ENCODE results near the gene CEP104. TPM values are rescaled to one million over a fixed set of nuclear protein-coding genes. Genes with fewer than 3 reads are reported as not detected.
"Not testable (repeated sequence)": the region's sequence is repeated elsewhere in the genome, so short reads cannot be mapped to it uniquely, and the experiment has no call there.

The CEP104 gene
- total and polyA plus RNA-seq, 2 donors (not counting 1 experiment from before 2014, with no cell fraction given), result 27.7 to 71.8 TPM

DNA sequence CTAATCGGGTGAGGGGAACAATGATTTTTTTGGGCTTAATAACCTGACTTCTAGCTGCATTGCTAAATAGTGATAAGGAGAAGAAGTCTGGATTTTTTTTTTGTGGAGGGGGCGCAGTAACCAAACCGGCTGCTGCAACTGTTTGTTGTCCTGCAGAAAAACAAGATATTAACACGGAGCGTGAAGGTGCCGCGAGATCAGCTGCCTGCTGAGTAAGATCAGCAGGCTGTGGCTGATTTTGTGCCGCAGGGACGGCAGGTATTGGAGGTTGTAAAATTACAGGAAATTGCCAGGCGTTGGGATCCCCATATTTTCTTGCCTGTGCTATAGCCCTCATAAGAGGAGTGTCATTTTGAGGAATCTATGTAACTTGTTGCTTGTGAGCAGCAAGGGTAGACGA lies 52.0 kb downstream of the CEP104 start:
- H3K36me3 ChIP-seq (replicated peaks in 1 of 2; ENCODE audit: control extremely low read depth in 1 of 2, control insufficient read depth in 1 of 2, extremely low read depth in 1 of 2, insufficient read depth in 2 of 2, low read length in 1 of 2), result no peaks in the 10 kb centered on the region
- H4K20me1 ChIP-seq (ENCODE audit: control insufficient read depth, insufficient read depth, low read length, poor library complexity, severe bottlenecking), result no peaks in the 10 kb centered on the region
- H2AFZ ChIP-seq (ENCODE audit: insufficient read depth, low read depth, low read length, poor library complexity, severe bottlenecking), result no peak overlapping the region
- intact Hi-C loops (cut with micrococcal nuclease), result no loop called here
- CTCF ChIA-PET, result interaction anchor here (1.4 to 1.5 kb wide), 2 partner anchors 38 to 81 kb away, joined by 3 to 4 read pairs; no protein-coding TSS in a partner anchor
- no peaks in the 10 kb centered on the region for H3K79me2 ChIP-seq (ENCODE audit: control insufficient read depth, insufficient read depth, low read length)
- H3K27me3 ChIP-seq (replicated peaks in 1 of 4; ENCODE audit: control extremely low read depth in 1 of 4, control insufficient read depth in 3 of 4, insufficient read depth in 4 of 4, low read length in 3 of 4), result peaks cover 0 to 10% (median 4%) of the 10 kb centered on the region in 4 experiments
- no peak overlapping the region for H3K27ac Mint-ChIP-seq
- no peak overlapping the region for H3K4me3 Mint-ChIP-seq
- peaks cover 4% of the 10 kb centered on the region for H3K4me1 Mint-ChIP-seq
- H3K27ac ChIP-seq (ENCODE audit: low read length in 2 of 2), result no peak overlapping the region
- peaks cover 0 to 3% of the 10 kb centered on the region in 2 donors for H3K4me1 ChIP-seq (ENCODE audit: control insufficient read depth in 2 of 2, insufficient read depth in 2 of 2, low read length in 2 of 2)
- H3K4me3 ChIP-seq (ENCODE audit: control extremely low read depth in 1 of 5, extremely low read depth in 1 of 5, insufficient read depth in 1 of 5, low read depth in 2 of 5, low read length in 4 of 5), result no peak overlapping the region
- peaks cover 27% of the 10 kb centered on the region for H3K27me3 Mint-ChIP-seq
- TF ChIP-seq, protein P1, sequence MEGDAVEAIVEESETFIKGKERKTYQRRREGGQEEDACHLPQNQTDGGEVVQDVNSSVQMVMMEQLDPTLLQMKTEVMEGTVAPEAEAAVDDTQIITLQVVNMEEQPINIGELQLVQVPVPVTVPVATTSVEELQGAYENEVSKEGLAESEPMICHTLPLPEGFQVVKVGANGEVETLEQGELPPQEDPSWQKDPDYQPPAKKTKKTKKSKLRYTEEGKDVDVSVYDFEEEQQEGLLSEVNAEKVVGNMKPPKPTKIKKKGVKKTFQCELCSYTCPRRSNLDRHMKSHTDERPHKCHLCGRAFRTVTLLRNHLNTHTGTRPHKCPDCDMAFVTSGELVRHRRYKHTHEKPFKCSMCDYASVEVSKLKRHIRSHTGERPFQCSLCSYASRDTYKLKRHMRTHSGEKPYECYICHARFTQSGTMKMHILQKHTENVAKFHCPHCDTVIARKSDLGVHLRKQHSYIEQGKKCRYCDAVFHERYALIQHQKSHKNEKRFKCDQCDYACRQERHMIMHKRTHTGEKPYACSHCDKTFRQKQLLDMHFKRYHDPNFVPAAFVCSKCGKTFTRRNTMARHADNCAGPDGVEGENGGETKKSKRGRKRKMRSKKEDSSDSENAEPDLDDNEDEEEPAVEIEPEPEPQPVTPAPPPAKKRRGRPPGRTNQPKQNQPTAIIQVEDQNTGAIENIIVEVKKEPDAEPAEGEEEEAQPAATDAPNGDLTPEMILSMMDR (IDR thresholded peaks at IDR 0.05), result no peak
- TF ChIP-seq EZH2 (IDR thresholded peaks at IDR 0.05; ENCODE audit: borderline replicate concordance, insufficient read depth, low read depth, low read length, poor library complexity, severe bottlenecking), result no peak
- 82% methylated on average over 11 of the region's 11 CpGs for WGBS (ENCODE audit: insufficient coverage)
- H3K9me3 ChIP-seq (ENCODE audit: control extremely low read depth in 1 of 3, control insufficient read depth in 2 of 3, insufficient read depth in 1 of 3, low read length in 2 of 3), result peaks cover 0 to 7% (median 0%) of the 10 kb centered on the region in 3 donors
- no peak for DNase-seq
- ATAC-seq (ENCODE audit: low read depth), result no peak
- no peak overlapping the region for H3K4me2 ChIP-seq (replicated peaks; ENCODE audit: low read depth, low read length, poor library complexity, severe bottlenecking)
- H3K9ac ChIP-seq (ENCODE audit: low read length), result no peak overlapping the region
- POLR2A ChIA-PET, result no interaction called here
- H3K9me3 Mint-ChIP-seq (ENCODE audit: insufficient read depth), result no peaks in the 10 kb centered on the region

DNA sequence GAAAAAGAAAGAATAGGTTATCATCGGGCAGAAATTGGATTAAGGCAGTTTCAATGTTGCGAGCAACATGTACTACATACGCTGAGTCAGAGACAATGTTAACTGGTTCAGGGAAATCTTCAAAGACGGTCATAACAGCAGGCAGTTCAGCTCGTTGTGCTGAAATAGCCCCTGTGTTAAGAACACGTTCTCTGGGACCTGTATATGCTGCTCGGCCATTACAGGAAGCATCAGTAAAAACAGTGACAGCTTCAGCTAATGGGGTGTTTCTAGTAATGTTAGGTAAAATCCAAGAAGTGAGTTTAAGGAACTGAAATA lies 52.4 kb downstream of the CEP104 start:
- WGBS (ENCODE audit: insufficient coverage), result 63% methylated on average over 7 of the region's 7 CpGs
- H3K9ac ChIP-seq (ENCODE audit: low read length); ATAC-seq (ENCODE audit: low read depth); H3K79me2 ChIP-seq (ENCODE audit: control insufficient read depth, insufficient read depth, low read length); H3K4me1 ChIP-seq (ENCODE audit: control insufficient read depth in 2 of 2, insufficient read depth in 2 of 2, low read length in 2 of 2); H3K27ac ChIP-seq (ENCODE audit: low read length in 2 of 2); POLR2A ChIA-PET; H3K4me2 ChIP-seq (replicated peaks; ENCODE audit: low read depth, low read length, poor library complexity, severe bottlenecking); H3K27ac Mint-ChIP-seq; H3K36me3 ChIP-seq (replicated peaks in 1 of 2; ENCODE audit: control extremely low read depth in 1 of 2, control insufficient read depth in 1 of 2, extremely low read depth in 1 of 2, insufficient read depth in 2 of 2, low read length in 1 of 2); H4K20me1 ChIP-seq (ENCODE audit: control insufficient read depth, insufficient read depth, low read length, poor library complexity, severe bottlenecking); H3K4me3 ChIP-seq (ENCODE audit: control extremely low read depth in 1 of 5, extremely low read depth in 1 of 5, insufficient read depth in 1 of 5, low read depth in 2 of 5, low read length in 4 of 5); H3K9me3 Mint-ChIP-seq (ENCODE audit: insufficient read depth); H2AFZ ChIP-seq (ENCODE audit: insufficient read depth, low read depth, low read length, poor library complexity, severe bottlenecking); H3K9me3 ChIP-seq (ENCODE audit: control extremely low read depth in 1 of 3, control insufficient read depth in 2 of 3, insufficient read depth in 1 of 3, low read length in 2 of 3); H3K4me3 Mint-ChIP-seq; H3K4me1 Mint-ChIP-seq; DNase-seq: not testable (repeated sequence)
- peaks cover 30% of the 10 kb centered on the region for H3K27me3 Mint-ChIP-seq
- peaks cover 0 to 13% (median 4%) of the 10 kb centered on the region in 4 experiments for H3K27me3 ChIP-seq (replicated peaks in 1 of 4; ENCODE audit: control extremely low read depth in 1 of 4, control insufficient read depth in 3 of 4, insufficient read depth in 4 of 4, low read length in 3 of 4)
- intact Hi-C loops (cut with micrococcal nuclease), result loop anchor here (5.0 kb wide), 1 partner anchor 352 kb away; the partner anchor contains the start of gene ARHGEF16
- CTCF ChIA-PET, result interaction anchor here (1.4 to 1.5 kb wide), 2 partner anchors 37 to 80 kb away, joined by 3 to 4 read pairs; no protein-coding TSS in a partner anchor
